Measurements from ENCODE around the gene LBR. TPM values are rescaled to one million over a fixed set of nuclear protein-coding genes. Genes with fewer than 3 reads are reported as not detected.

The LBR gene
- total RNA-seq, 2 experiments from 2014 or later: 145 to 156 TPM

- intact Hi-C loops (cut with micrococcal nuclease): no loop called here
- no peaks in the 10 kb centered on the region for H3K27me3 Mint-ChIP-seq
- H3K4me1 Mint-ChIP-seq (ENCODE audit: low read depth): peaks cover 24% of the 10 kb centered on the region
- H3K27ac Mint-ChIP-seq: no peak overlapping the region
- ChIA-PET POLR2A (no interaction called here), CTCF (interaction anchor here (1.8 kb wide), 1 partner anchor 24 kb away, joined by 5 read pairs; no protein-coding TSS in a partner anchor)
- TF ChIP-seq, protein P1, sequence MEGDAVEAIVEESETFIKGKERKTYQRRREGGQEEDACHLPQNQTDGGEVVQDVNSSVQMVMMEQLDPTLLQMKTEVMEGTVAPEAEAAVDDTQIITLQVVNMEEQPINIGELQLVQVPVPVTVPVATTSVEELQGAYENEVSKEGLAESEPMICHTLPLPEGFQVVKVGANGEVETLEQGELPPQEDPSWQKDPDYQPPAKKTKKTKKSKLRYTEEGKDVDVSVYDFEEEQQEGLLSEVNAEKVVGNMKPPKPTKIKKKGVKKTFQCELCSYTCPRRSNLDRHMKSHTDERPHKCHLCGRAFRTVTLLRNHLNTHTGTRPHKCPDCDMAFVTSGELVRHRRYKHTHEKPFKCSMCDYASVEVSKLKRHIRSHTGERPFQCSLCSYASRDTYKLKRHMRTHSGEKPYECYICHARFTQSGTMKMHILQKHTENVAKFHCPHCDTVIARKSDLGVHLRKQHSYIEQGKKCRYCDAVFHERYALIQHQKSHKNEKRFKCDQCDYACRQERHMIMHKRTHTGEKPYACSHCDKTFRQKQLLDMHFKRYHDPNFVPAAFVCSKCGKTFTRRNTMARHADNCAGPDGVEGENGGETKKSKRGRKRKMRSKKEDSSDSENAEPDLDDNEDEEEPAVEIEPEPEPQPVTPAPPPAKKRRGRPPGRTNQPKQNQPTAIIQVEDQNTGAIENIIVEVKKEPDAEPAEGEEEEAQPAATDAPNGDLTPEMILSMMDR (IDR thresholded peaks at IDR 0.05): no peak
- ATAC-seq: no peak
- no peaks in the 10 kb centered on the region for H3K36me3 Mint-ChIP-seq (ENCODE audit: low read depth)
- H3K9me3 Mint-ChIP-seq: no peaks in the 10 kb centered on the region
- no peak for DNase-seq
- H3K4me3 Mint-ChIP-seq: no peak overlapping the region
Measured at GRCh38 chr1:225437710-225438437, 10.0 kb upstream of the LBR start.

DNA sequence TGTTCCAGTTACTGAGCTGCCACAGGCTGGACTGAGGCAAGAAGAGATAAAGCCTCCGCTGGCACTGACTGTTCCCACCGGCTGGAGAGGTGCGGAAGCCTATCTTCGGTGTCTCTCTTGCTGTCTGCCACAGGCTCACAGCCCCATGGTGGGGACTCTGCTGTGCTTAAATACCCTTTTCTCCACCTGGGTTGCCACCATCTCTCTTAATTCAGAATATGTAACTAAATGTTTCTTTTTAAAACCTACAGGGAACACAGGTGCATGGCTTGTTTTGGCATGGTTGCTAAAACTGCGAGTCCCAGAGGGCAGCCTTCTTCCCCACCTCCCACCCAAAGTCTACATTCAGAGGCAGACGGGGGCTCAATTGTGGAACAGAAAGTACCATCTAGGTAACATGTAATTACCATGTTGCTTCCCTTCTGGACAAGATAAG, 8.1 kb upstream of the LBR start:
- H3K27ac Mint-ChIP-seq: no peak overlapping the region
- ATAC-seq (no peak), DNase-seq (no peak)
- TF ChIP-seq, protein P1 (IDR thresholded peaks at IDR 0.05): no peak
- H3K4me1 Mint-ChIP-seq (ENCODE audit: low read depth): peaks cover 6% of the 10 kb centered on the region
- H3K9me3 Mint-ChIP-seq: peaks cover 2% of the 10 kb centered on the region
- ChIA-PET POLR2A (no interaction called here), CTCF (no interaction called here)
- intact Hi-C loops (cut with micrococcal nuclease): no loop called here
- no peaks in the 10 kb centered on the region for H3K27me3 Mint-ChIP-seq
- H3K36me3 Mint-ChIP-seq (ENCODE audit: low read depth): no peaks in the 10 kb centered on the region
- no peak overlapping the region for H3K4me3 Mint-ChIP-seq

- H3K27me3 Mint-ChIP-seq: no peaks in the 10 kb centered on the region
- H3K4me1 Mint-ChIP-seq (ENCODE audit: low read depth): peaks cover 4% of the 10 kb centered on the region
- H3K27ac Mint-ChIP-seq: no peak overlapping the region
- intact Hi-C loops (cut with micrococcal nuclease): no loop called here
- ChIA-PET CTCF (no interaction called here), POLR2A (no interaction called here)
- no peak for ATAC-seq
- no peak for DNase-seq
- no peaks in the 10 kb centered on the region for H3K36me3 Mint-ChIP-seq (ENCODE audit: low read depth)
- TF ChIP-seq, protein P1 (IDR thresholded peaks at IDR 0.05): no peak
- H3K4me3 Mint-ChIP-seq: no peak overlapping the region
- peaks cover 2% of the 10 kb centered on the region for H3K9me3 Mint-ChIP-seq
Measured at GRCh38 chr1:225435487-225435886, 7.6 kb upstream of the LBR start.

- Mint-ChIP-seq H3K27ac (no peak overlapping the region), H3K36me3 (ENCODE audit: low read depth) (no peaks in the 10 kb centered on the region), H3K4me3 (no peak overlapping the region), H3K9me3 (peaks cover 2% of the 10 kb centered on the region), H3K27me3 (no peaks in the 10 kb centered on the region), H3K4me1 (ENCODE audit: low read depth) (peaks cover 8% of the 10 kb centered on the region)
- DNase-seq (no peak), ATAC-seq (no peak)
- POLR2A ChIA-PET: interaction anchor here (1.1 kb wide), 1 partner anchor 10 kb away, joined by 3 read pairs; no protein-coding TSS in a partner anchor
- CTCF ChIA-PET: interaction anchor here (1.0 kb wide), 1 partner anchor 39 kb away, joined by 3 read pairs; no protein-coding TSS in a partner anchor
- TF ChIP-seq, protein P1 (IDR thresholded peaks at IDR 0.05): no peak
- intact Hi-C loops (cut with micrococcal nuclease): no loop called here
Measured at GRCh38 chr1:225435076-225435475, 7.2 kb upstream of the LBR start.

DNA sequence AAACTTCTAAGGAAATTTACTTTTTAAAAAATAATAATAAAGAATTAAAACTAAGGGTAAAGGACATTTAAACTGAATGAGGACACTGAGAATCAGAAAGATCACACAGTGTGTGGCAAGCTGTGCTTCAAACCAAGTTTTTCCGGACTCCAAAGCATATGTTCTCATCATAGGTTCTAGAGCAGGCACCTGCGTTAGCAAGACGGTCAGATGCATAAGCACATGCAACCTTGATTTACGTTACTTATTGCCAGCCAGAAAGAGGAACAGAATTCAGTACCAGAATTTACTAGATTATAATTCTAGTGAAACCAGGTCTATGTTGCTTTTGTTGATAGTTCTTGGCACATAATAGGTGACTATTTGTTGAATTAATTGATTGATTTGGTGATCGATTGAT, 6.2 kb upstream of the LBR start:
- ChIA-PET CTCF (interaction anchor here (1.0 to 1.7 kb wide), 3 partner anchors 10 to 41 kb away, joined by 3 to 5 read pairs (median 3); no protein-coding TSS in a partner anchor), POLR2A (interaction anchor here (1.1 kb wide), 1 partner anchor 11 kb away, joined by 3 read pairs; no protein-coding TSS in a partner anchor)
- Mint-ChIP-seq H3K36me3 (ENCODE audit: low read depth) (no peaks in the 10 kb centered on the region), H3K27ac (no peak overlapping the region), H3K9me3 (peaks cover 2% of the 10 kb centered on the region), H3K4me3 (no peak overlapping the region), H3K4me1 (ENCODE audit: low read depth) (peaks cover 14% of the 10 kb centered on the region), H3K27me3 (no peaks in the 10 kb centered on the region)
- DNase-seq: no peak
- TF ChIP-seq, protein P1 (IDR thresholded peaks at IDR 0.05): no peak
- no peak for ATAC-seq
- intact Hi-C loops (cut with micrococcal nuclease): no loop called here
